GM18505 (cell line): Measurements from ENCODE around the gene NBDY.

Source experiments
- ATAC-seq: cut with Tn5 transposase; IDR thresholded peaks from one replicate; pipeline ENCODE4 v1.9.1; 2021; ENCODE audit not compliant: unreplicated experiment
- POLR2A ChIP-seq: IDR thresholded peaks from 4 replicates; pipeline ENCODE4 v1.6.1; 2011; ENCODE audit warnings: borderline replicate concordance; ENCODE audit not compliant: insufficient read depth, insufficient read length; ENCODE audit errors: extremely low read depth

NBDY gene

DNA sequence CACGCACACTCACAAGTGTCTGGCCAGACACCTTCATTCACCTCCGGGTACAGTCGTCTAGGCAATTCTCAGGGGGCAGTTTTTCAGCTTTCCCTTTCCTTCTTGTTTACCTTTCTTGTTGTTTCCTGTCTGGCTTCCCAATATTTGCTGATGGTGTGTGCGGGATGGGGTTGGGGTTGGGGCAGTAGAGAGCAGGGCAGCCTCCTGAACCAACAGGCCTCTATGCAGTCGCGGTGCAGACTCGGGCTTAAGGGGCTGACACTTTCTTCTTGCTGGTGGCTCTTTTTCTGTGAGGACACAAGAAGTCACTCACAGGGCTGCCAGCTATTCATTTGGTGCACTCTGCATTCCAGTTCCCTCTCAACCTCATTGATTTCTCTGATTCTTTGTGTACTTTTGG lies 56.4 kb downstream of the NBDY start:
- TF ChIP-seq POLR2A, result no peak
- ATAC-seq, result no peak

DNA sequence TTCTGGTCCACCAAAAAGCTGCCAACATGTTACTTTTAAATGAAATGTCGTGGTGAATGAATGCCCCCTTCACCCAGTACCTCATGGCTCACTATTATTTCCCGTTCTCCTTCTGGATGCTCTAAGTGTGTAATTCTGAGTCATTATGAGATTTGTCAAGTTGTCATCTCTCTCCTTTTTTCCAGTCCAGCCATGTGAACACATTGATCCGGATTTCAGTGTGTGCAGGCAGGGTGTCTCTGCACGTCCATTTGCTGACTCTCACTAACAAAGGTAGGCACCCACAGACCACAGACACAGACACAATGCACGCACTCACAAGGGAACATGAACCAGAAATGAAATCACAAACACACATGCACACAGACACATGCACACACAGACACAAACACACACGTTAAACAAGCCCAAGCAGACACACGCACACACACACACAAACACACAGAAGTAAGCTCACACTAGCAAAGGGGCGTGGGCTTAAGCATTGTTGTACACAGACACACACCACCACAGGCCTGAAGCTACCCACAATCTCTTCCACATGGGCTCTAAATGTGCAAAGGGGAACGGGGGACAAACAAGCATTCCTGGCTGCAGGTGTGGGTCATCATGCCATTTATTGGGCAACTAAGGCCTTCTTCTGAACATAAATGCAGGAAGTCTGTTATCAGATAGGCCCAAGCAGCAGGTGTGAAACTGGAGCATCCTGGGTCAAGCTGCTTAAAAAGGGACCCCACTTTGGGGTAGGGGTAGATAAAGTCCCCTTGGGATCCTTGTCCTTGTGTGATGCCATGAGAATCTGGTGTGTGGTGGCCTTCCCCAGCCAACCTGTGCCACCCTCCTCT lies 58.1 kb downstream of the NBDY start:
- TF ChIP-seq POLR2A, result no peak
- no peak for ATAC-seq

DNA sequence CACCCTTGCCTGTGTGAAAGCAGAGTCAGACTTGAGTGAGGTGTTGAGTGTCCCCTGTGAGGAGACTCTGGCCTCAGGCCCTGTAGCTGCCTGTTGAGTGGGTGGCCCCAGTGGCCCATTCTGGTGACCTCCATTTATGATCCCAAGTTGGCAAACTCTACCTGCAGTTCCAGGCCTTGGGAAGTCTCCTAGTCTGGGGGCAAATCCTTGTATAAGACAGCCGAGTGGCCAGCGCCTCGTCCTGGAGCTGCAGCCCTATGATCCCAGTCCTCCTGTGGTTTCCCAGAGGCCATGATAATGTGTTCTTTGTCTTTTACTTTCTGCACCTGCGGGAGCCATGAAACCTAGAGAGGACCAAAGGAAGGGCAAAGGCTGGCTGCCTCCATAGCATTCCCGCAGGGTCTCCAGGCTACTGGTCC lies 58.7 kb downstream of the NBDY start:
- no peak for TF ChIP-seq POLR2A
- ATAC-seq, result no peak

DNA sequence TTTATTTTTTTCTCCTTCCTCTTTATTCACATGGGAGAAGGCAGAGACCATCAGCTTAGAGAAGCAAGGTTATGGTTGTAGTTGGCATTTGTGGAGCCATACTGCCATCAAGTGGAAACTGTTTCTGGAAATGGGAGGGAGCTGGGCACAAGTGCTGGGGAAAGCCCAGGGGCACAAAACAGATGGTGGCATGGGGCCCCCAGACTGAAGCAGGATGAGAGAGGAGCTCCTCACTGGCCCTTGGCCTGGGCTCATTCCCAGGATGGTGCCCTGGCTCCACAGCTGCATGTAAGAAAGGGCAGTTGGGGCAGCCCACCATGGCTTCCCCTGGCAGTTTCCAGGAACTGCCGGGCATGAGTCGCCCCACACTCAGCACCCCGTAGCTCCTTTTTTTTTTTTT lies 59.2 kb downstream of the NBDY start:
- no peak for TF ChIP-seq POLR2A
- ATAC-seq, result no peak

DNA sequence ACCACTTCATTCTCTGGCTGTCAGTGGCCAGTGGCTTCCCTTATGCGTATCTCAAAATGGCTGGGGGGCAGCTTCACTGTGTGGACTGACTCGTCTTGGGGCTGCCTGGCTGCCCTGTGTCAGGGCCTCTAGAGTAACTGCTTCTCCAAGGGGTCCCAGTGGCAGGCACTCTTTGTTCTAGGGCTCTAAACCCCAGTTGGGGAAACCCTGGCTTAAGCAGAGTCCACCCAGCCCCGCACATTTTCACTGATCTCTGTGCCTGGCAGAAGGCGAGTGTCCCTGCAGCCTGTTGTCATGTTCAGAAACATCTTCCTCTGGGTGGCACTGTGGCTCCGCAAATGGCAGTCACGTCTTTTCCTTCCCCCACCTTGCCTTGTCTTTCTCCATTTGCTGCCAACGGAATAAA lies 59.7 kb downstream of the NBDY start:
- ATAC-seq, result peak; percentile 67
- TF ChIP-seq POLR2A, result no peak

DNA sequence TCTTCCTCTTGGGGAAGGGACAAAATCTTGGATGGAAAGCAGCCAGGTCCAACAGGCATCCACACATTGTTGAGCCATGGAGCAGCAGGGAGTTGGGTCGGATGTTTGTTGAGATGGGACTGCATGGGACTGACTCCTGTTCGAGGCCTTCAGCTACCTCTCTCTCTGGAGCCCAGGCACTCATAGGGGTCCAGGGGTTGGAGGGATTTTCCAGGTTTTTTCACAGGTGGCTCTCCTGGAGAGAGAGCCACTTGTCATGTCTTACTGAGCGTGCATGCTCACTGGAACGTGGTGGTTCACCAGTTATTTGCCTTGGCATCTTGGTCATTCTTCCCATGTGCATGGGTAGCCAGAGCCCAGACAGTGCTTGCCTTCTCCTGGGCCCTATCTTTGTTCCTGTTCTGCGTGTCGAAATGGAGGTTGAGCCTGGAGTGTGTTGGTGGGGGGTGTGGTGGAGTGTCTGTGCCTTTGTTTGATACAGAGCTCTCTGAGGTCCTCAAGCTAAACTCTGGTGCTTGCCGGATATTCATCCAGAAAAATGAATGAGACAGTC lies 60.6 kb downstream of the NBDY start:
- no peak for ATAC-seq
- no peak for TF ChIP-seq POLR2A

DNA sequence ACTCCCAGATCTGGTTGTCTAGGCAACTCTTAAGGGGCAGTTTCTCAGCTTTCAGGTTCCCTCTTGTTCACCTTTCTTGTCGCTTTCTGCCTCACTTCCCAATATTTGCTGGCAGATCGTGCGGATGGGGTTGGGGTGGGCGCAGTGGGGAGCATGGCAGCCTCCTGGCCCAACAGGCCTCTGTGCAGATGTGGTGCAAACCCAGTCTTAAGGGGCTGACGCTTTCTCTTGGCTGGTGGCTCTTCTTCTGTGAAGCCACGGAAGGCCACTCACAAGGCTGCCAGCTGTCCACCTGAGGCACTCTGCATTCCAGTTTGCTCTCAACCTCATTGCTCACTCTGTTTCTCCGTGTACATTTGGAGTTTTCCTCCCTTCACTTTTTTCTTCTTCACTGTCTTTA lies 61.7 kb downstream of the NBDY start:
- TF ChIP-seq POLR2A, result no peak
- no peak for ATAC-seq

DNA sequence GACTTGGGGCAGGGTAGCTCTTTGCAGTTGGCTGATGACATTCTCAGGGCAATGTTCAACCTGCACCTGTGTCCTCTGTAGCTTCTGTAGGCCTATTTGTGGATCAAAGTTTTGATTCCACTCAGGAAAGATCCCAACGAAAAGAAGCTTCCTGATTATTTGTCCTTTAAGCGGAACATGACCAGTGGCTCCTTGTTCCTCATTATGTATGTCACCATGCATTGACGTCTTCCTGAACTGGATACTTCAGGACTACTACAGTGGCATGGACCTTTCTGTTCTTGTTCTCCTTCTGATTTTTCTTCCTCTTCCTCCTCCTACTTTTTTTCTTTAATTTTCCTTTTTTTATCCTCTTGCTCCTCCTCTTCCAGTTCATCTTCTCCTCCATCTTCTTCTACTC lies 62.4 kb downstream of the NBDY start:
- ATAC-seq, result no peak
- no peak for TF ChIP-seq POLR2A

DNA sequence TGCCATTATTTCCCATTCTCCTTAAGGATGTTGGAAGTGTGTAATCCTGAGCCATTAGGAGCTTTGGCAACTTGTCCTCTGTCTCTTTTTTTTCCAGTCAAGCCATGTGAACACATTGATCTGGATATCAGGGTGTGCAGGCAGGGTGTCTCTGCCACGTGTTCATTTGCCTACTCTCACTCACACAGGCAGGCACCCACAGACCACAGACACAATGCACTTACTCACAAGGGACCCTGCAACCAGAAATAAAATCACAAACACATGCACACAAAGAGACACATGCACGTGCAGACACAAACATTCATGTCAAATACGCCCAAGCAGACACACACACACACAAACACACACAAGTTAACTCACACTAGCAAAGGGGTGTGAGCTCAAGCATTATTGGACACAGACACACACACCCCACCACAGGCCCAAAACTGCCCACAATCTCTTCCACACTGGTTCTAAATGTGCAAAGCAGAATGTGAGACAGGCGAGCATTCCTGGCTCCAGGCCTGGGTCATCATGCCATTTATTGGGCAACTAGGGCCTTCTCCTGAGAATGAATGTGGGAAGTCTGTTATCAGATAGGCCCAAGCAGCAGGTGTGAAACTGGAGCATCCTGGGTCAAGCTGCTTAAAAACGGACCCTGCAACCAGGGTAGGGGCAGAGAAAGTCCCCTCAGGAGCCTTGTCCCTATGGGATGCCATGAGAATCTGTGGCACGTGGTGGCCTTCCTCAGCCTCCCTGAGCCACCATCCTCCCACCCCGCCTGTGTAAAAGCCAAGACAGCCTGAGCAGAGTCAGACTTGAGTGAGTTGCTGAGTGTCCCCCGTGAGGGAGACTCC lies 63.4 kb downstream of the NBDY start:
- no peak for ATAC-seq
- TF ChIP-seq POLR2A, result no peak

DNA sequence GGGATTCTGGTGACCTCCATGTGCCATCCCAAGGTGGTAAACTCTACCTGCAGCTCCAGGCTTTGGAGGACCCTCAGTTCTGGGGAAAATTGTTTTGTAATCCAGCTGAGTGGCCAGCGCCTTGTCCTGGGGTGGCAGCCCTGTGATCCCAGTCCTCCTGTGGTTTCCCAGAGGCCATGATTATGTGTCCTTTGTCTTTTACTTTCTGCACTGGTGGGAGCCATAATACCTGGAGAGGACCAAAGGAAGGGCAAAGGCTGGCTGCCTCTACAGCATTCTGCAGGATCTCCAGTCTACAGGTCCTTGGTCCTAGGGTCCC lies 64.0 kb downstream of the NBDY start:
- TF ChIP-seq POLR2A, result no peak
- no peak for ATAC-seq

DNA sequence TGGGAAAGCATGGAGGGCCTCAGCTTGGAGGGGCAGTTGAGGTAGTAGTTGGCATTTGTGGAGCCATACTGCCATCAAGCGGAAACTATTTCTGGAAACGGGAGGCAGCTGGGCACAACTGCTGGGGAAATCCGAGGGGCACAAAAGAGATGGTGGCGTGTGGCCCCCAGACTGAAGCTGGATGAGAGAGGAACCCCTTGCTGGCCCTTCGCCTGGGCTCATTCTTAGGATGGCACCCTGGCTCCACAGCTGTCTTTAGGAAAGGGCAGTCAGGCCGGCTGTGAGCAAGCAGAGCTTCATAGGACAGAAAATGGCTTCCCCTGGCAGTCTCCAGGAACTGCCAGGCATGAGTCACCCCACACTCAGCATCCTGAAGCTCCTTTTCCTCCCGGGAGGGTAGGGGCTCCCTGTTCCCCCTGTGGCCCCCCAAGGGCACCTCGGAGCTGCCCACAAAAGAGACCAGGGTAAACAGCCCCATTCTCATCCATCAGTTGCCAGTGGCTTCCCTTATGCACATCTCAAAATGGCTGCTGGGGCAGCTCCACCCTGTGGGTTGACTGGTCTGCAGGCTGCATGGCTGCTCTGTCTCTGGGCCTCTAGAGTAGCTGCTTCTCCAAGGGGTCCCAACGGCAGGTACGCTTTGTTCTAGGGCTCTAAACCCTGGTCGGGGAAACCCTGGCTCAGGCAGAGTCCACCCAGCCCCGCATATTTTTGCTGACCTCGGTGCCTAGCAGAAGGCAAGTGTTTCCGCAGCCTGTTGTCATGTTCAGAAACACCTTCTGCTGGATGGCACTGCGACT lies 64.7 kb downstream of the NBDY start:
- no peak for ATAC-seq
- TF ChIP-seq POLR2A, result no peak

DNA sequence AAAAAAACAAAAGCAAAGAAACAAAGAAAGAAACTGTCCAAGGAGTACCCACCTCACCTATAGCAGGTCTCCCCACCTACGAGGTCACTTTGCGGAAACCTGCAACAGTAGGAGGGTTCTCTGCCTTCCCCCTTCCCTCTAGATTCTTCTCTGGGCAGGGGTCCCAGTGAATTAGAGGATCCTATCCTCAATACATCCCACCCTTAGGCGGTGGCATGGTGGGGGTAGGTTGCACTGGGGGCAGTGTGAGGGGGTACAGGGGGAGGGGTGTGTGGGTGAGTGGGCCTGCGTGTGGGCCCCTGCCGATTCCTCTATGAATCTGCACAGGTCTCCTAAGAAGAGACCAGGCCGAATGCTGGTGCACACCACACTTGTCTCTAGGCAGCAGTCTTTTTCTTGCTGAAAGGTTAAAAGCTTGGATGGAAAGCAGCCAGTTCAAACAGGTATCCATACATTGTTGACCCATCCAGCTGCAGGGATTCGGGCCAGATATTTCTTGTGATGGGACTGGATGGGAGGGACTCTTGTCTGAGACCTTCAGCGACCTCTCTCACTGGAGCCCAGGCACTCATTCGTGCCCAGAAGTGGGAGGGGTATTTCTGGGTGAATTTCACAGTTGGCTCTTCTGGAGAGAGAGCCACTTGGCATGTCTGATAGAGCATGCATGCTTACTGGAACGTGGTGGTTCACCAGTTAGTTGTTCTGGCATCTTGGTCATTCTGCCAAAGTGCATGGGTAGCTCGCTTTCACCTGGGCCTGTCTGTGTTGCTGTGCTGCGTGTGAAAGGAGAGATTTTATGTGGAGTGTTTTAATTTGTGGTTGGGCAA lies 65.6 kb downstream of the NBDY start:
- no peak for TF ChIP-seq POLR2A
- no peak for ATAC-seq
